Astrocyte (in vitro differentiated cells and primary cell): ENCODE measurements around the gene PLEKHS1.

Source experiments
- CTCF ChIP-seq: IDR thresholded peaks from 2 replicates; pipeline ENCODE4 v1.5.1; 2011; ENCODE audit warnings: low read depth, mild to moderate bottlenecking, inconsistent platforms, low read length, moderate library complexity; ENCODE audit not compliant: insufficient read depth
- EZH2 ChIP-seq: IDR thresholded peaks from 2 replicates; pipeline ENCODE4 v1.6.1; 2012; ENCODE audit warnings: mild to moderate bottlenecking, low read length, inconsistent platforms; ENCODE audit not compliant: insufficient read depth

DNA sequence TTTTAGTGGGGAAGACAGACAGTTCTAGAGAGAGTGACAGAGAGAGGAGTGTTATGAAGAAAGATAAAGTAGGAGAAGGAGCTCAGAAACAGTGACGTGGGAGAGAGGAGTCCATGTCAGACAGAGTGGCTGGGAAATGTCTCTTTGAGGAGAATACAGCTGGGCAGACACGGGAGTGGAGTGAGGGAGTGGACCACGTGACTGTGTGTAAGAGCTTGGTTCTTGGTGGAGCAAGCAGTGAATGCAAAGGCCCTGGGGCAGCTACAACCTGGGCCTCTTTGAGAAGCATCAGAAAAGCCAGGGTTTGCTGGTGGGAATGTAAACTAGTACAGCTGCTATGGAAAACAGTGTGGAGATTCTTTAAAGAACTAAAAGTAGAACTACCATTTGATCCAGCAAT, 11.9 kb upstream of the PLEKHS1 start:
- TF ChIP-seq CTCF: no peak
- TF ChIP-seq EZH2: no peak
